HG03432 (cell line): ENCODE results near the gene BCAS3.
"Not testable (repeated sequence)": the region's sequence is repeated elsewhere in the genome, so short reads cannot be mapped to it uniquely, and the experiment has no call there.

ENCODE experiments used
- ATAC-seq: cut with Tn5 transposase; IDR thresholded peaks from one replicate; pipeline ENCODE4 v1.9.1; 2021; ENCODE audit warnings: mild to moderate bottlenecking, moderate library complexity; ENCODE audit not compliant: unreplicated experiment

The BCAS3 gene

DNA sequence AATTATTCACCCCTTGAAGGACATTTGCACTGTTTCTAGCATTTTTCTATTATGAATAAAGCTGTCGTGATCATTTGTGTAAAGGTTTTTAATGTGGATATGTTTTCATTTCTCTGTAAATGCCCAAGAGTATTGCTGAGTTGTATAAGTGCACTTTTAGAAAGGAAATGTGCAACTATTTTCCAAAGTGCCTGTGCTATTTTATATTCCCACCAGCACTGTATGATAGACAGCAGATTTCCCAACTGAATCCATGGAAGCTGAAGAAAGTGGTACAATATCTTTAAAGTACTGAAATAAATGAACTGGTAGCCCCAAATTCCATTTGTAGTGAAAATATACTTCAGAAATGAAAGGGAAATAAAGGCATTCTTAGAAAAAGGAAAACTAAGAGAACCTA, 238.4 kb downstream of the BCAS3 start:
- ATAC-seq = no peak

- no peak for ATAC-seq
Observed at GRCh38 chr17:60920107-60920506, 242.5 kb downstream of the BCAS3 start.

DNA sequence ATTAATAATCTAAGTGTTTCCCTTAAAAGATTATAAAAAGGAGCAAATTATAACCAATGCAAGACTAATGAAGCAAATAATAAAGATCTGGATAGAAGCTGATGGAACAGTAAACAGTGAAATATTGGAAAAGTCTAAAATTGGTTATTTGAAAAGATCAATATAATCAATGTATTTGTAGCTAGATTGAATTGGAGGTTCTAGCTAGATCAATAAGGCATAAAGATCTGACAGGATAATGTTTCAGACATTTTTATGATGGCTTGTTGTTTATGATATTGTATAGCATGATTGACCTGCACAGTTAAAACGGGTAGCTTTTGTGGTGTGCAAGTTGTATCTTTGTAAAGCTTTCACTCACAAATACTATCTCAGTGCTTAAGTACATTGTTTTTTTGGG, 245.3 kb downstream of the BCAS3 start:
- no peak for ATAC-seq

DNA sequence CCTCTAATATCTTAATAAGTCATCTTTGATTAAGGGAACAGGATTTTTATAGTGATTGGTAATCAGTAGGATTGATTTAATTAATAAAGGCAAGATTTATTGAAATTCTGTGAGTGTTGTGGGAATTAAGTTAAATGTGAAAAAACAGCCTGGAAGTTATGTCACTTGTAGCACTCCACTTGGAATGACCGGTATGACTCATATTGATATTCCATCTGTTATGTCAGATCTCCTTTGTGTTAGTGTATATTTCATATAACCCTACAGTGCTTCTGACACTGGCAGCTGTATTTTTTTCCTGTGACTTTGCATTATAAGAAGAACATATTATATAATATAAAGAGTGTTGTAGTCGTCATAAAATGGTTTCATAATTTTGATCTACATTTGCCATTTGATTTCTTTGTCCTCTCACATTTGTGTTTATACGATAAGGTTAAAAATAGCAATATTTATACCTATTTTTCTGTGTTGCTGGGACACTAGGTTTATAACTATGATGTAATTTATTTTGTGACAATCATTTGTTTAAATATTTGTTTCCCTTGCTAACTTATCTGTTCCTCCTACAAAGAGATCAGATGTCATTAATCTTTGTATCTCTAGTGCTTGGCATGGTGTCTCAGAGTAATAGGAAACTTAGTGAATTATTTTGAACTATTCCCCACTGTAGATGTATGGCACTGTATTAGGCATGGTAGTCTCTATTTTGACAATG, 249.0 kb downstream of the BCAS3 start:
- ATAC-seq = no peak

GRCh38 chr17:60933739-60934138, 256.1 kb downstream of the BCAS3 start:
- ATAC-seq = no peak

GRCh38 chr17:60934723-60935122, 257.1 kb downstream of the BCAS3 start:
- no peak for ATAC-seq

- not testable (repeated sequence) for ATAC-seq
Observed at GRCh38 chr17:60935991-60936390, 258.3 kb downstream of the BCAS3 start.

DNA sequence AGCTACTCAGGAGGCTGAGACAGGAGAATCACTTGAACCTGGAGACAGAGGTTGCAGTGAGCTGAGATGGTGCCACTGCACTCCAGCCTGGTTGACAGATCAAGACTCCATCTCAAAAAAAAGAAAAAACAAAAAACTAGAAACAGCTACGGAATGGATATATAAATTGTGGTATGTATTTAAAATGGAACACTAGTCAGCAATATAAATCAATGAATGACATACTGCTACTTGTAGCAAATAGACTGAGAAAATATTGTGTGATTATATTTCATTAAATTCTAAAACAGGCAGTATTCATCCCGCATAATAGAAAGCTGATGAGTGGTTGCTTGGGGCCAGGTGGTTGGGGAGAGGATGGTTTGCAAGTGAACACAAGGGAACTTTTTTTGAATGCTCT, 261.7 kb downstream of the BCAS3 start:
- no peak for ATAC-seq

GRCh38 chr17:60941028-60941427, 263.4 kb downstream of the BCAS3 start:
- ATAC-seq = no peak

DNA sequence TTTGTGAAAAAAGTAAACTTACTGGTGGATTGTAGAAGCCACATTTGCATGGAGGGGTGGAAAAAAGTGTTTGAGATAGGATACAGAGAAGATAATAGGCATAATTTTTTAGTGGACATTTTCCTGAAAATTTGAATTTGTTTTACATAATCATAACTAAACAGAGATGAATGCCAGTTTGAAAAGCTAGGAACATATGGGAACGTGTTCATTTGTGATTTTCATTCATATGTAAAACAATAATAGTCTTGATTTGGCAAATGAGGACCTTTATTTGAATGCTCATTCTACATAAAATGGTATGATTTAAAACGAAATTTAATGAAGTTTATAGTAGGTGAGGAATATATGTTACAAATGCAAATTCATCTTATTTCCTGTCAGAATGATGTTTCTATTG, 263.9 kb downstream of the BCAS3 start:
- no peak for ATAC-seq

- no peak for ATAC-seq
Observed at GRCh38 chr17:60944751-60945150, 267.1 kb downstream of the BCAS3 start.

GRCh38 chr17:60947100-60947499, 269.4 kb downstream of the BCAS3 start:
- ATAC-seq = no peak

GRCh38 chr17:60947543-60947942, 269.9 kb downstream of the BCAS3 start:
- no peak for ATAC-seq

GRCh38 chr17:60952747-60953146, 275.1 kb downstream of the BCAS3 start:
- no peak for ATAC-seq

DNA sequence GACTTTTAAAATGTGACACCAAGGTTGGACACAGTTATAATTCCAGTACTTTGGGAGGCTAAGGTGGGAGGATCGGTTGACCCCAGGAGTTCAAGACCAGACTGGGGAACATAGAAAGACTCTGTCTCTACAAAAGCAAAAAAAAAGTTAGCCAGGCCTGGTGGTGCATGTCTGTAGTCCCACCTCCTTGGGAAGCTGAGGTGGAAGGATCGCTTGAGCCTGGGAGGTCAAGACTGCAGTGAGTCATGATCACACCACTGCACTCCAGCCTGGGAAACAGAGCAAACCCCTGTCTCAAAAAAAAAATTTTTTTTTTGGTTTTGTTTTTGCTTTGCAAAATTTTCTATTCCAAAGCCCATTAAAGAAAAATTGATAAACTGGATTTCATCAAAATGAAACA, 281.4 kb downstream of the BCAS3 start:
- ATAC-seq = no peak

DNA sequence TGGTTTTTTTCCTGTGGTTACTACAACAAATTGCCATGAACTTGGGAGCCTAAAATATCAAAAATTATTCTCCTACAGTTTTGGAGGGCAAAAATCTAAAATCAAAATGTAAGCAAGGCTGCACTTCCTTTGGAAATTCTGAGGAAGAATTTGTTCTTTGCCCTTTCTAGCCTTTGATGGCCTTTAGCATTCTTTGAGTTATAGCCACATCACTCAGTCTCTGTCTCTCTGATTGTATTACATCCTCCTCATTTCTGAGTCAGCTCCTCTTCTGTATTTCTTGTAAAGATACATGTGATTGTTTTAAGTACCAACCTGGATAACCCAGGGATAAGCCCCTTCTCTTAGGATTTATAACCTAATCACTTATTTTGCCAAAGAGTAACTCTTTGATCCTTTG, 282.0 kb downstream of the BCAS3 start:
- ATAC-seq = no peak

DNA sequence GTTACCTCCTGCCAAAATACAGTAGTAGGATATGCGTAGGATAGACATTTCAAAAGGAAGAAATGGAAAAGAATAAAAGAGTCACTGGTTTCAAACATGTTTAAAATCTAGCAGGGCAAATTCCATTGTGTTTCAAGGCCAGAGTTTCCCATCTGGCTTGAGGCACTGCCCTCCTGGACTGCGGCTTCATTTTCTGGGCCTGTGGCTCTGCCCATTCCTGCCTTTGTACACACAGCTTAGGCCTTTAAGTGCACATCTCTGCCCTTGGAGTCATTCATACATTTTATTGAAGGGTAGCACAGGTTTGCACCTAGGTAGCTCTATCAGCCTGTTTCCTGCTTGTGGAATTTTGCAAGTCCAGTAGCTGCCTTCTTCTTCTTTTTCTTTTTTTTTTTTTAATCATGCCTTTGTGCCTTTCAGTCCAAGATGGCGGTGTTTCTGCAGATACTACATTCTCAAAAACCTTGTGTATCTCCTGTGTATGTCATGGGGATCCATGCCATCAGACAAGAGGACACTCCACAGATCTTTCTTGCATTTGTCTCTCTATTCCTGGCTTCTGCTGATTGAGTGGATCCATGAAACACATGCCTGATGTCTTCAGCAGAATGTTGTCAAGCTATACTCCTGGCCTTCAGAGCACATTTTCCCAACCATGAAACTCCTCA, 282.9 kb downstream of the BCAS3 start:
- no peak for ATAC-seq

DNA sequence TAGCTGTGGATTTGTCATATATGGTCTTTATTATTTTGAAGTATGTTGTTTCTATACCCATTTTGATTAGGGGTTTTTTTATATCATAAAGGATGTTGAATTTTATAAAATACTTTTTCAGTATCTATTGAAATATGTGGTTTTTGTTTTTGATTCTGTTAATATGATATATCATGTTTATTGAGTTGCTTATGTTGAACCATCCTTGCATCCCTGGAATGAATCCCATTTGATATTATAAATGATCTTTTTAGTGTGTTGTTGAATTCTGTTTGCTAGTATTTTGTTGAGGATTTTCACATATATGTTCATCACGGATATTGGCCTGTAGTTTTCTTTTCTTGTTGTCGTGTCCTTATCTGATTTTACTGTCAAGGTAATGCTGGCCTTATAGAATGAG, 286.5 kb downstream of the BCAS3 start:
- ATAC-seq = no peak

GRCh38 chr17:60968266-60968665, 290.6 kb downstream of the BCAS3 start:
- ATAC-seq = no peak

DNA sequence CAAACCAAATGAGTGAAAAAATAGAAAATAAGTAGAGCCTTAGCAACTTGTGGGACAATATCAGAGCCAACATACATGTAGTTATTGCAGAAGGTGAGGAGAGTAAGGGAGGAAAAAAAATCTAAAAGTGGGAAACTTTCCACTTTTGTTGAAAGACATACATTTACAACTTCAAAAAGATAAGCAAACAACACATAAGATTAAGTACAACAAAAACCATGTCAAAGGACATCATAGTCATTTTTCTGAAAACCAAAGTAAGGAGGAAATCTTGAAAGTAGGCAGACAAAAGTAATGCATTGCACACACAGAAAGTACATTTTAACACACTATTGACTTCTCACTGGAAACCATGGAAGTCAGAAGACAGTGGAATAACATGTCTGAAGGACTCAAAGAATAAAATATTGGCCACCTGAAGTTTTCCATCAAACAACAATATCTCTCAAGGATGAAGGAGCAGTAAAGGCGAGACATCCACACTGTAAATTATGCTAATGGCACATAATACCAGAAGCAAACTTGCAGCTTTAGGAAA, 291.9 kb downstream of the BCAS3 start:
- no peak for ATAC-seq

- ATAC-seq = no peak
Observed at GRCh38 chr17:60970741-60971140, 293.1 kb downstream of the BCAS3 start.
